HS-5 (cell line): ENCODE data around the gene UBXN1.
"Not testable (repeated sequence)": the region's sequence is repeated elsewhere in the genome, so short reads cannot be mapped to it uniquely, and the experiment has no call there.

Experiments
- DNase-seq: peaks from one replicate; pipeline ENCODE4 v3.0.0-alpha.2; 2012; ENCODE audit warnings: low read depth

The UBXN1 gene

GRCh38 chr11:62708392-62708791, 29.5 kb upstream of the UBXN1 start:
- DNase-seq, result no peak

GRCh38 chr11:62707277-62707861, 28.5 kb upstream of the UBXN1 start, which contains the start of the genes BSCL2 and GNG3:
Gene BSCL2, minus strand, starts transcription at chr11:62707424. Its CDS starts 229 bp downstream, at chr11:62707195.
Gene GNG3, plus strand, starts transcription at chr11:62707676. Its CDS starts 620 bp downstream, at chr11:62708296.
- DNase-seq, result no peak

- no peak for DNase-seq
Measured at GRCh38 chr11:62706850-62707247, 28.0 kb upstream of the UBXN1 start.

- peak; percentile 63 for DNase-seq
Measured at GRCh38 chr11:62705880-62706849, 27.3 kb upstream of the UBXN1 start.

GRCh38 chr11:62705413-62705812, 26.5 kb upstream of the UBXN1 start:
- no peak for DNase-seq

- DNase-seq, result not testable (repeated sequence)
Measured at GRCh38 chr11:62703921-62704320, 25.0 kb upstream of the UBXN1 start.

GRCh38 chr11:62702246-62702645, 23.4 kb upstream of the UBXN1 start:
- DNase-seq, result no peak

GRCh38 chr11:62694455-62695167, 15.7 kb upstream of the UBXN1 start:
- no peak for DNase-seq

- DNase-seq, result not testable (repeated sequence)
Measured at GRCh38 chr11:62693624-62694023, 14.8 kb upstream of the UBXN1 start.

- peak; percentile 92 for DNase-seq
Measured at GRCh38 chr11:62689421-62690183, 10.7 kb upstream of the UBXN1 start, which contains the start of gene LRRN4CL. Gene LRRN4CL, minus strand, starts transcription at chr11:62689530. Its CDS starts 1,022 bp downstream, at chr11:62688508.

- DNase-seq, result no peak
Measured at GRCh38 chr11:62688491-62688890, 9.6 kb upstream of the UBXN1 start.

- no peak for DNase-seq
Measured at GRCh38 chr11:62687508-62688396, 8.9 kb upstream of the UBXN1 start.

GRCh38 chr11:62682518-62682917, 3.6 kb upstream of the UBXN1 start:
- DNase-seq, result no peak

GRCh38 chr11:62680825-62681240, 2.0 kb upstream of the UBXN1 start:
- DNase-seq, result peak; percentile 56

GRCh38 chr11:62678433-62678769, 472 bp downstream of the UBXN1 start:
- DNase-seq, result no peak

- no peak for DNase-seq
Measured at GRCh38 chr11:62677714-62678113, 1.2 kb downstream of the UBXN1 start.

- no peak for DNase-seq
Measured at GRCh38 chr11:62677156-62677555, 1.7 kb downstream of the UBXN1 start.

- DNase-seq, result no peak
Measured at GRCh38 chr11:62676698-62677097, 2.2 kb downstream of the UBXN1 start.

GRCh38 chr11:62675415-62675814, 3.5 kb downstream of the UBXN1 start:
- DNase-seq, result not testable (repeated sequence)

GRCh38 chr11:62673196-62673525, 5.7 kb downstream of the UBXN1 start:
- no peak for DNase-seq
